ENCODE data around the gene STXBP1.
"Not testable (repeated sequence)": the region's sequence is repeated elsewhere in the genome, so short reads cannot be mapped to it uniquely, and the experiment has no call there.

STXBP1 gene

DNA sequence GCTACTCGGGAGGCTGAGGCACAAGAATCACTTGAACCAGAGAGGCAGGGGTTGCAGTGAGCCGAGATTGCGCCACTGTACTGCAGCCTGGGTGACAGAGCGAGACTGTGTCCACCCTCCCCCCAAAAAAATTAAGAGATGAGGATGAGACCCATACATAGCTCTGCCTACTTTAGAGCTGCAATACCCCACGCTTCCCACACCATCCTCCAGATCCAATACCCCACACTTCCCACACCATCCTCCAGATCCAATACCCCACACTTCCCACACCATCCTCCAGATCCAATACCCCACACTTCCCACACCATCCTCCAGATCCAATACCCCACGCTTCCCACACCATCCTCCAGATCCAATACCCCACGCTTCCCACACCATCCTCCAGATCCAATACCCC is 34.9 kb upstream of the STXBP1 start:
- DNase-seq (ENCODE audit: extremely low read depth in 1 of 2, low read depth in 1 of 2), result not testable (repeated sequence)

DNA sequence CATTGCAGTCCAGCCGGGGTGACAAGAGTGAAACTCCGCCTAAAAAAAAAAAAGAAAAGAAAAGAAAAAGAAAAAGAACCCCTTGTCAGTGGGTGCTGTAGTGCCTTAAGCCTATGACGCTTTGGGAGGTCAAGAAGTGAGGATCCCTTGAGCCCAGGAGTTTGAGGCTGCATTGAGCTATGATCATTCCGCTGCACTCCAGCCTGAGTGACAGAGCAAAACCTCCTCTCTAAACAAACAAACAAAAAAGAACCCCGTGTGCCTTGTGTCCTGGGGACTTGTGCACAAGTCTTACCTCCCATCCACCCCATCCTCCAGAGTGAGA is 33.5 kb upstream of the STXBP1 start:
- no peak for DNase-seq (ENCODE audit: extremely low read depth in 1 of 2, low read depth in 1 of 2)

DNA sequence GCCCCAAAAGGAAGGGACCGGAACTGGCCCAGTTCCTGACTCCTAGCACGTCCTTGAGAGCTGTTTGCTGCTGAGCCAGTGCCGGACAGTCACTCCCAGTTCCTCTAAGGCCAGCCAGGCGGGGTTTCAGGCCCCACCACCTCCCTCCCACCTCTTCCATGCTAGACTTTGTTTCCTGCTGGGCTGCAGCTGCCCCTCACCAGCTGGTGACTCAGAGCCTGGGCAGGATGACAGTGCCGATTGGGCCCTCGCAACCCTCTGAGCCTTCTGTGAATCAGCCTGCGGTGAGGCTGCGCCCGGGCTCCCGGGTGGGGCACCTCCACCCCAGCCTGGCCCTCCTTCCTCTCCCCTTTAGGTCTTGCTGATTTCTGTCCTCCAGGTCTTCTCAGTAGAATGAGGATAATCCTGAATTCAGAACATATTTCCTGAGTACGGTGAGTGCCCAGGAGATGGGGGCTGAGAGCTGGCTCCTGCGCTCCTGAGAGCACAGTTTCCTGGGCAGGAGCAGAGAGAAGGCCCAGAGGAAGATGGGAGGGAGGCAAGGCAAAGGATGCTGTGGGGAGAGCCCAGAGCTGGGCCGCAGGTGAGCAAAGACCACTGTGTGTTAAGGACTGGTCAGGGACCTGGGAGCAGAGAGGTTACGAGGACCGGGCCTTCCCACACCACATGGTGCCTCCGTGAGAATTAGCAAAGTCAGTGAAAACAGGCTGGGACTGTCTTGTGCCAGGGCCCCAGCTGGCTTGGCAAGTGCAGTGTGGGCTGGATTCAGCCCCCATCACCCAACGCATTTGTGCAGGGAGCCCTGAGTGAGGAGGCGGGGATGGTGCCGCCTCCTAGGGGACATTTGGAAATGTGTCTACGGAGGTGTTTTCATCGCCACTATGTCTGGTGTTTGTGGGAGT is 32.9 kb upstream of the STXBP1 start:
- DNase-seq (ENCODE audit: extremely low read depth in 1 of 2, low read depth in 1 of 2), result peak; percentile 48 to 57

DNA sequence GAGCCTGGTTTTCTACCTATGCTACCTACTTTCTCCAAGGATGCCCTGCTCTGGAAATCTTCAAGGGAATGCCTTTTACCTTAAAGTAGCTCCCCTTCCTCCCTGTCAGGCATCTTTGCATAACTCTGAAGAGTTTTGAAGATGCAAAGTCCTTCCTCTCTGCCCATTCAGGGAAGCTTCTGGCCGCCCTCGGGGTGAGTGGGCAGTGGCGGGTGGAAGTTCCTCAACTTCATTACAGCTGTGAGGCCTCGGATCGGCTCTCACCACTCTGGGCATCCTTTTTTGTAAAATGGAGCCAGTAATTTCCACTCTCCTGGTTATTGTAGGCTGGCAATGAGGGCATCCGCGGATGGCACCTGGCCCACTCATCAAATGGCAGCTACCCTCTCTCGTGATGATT is 31.7 kb upstream of the STXBP1 start:
- DNase-seq (ENCODE audit: extremely low read depth in 1 of 2, low read depth in 1 of 2), result no peak

- DNase-seq (ENCODE audit: extremely low read depth in 1 of 2, low read depth in 1 of 2), result no peak
Observed at GRCh38 chr9:127580879-127581475, 31.1 kb upstream of the STXBP1 start.

DNA sequence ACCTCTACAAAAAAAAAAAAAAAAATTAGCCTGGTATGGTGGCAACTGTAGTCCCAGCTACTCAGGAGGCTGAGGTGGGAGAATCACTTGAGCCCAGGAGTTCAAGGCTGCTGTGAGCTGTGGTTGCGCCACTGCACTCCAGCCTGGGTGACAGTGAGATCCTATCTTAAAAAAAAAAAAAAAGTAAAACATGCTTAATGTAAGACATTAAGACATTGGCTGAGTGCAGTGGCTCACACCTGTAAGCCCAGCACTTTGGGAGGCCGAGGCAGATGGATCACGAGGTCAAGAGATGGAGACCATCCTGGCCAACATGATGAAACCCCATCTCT is 27.6 kb upstream of the STXBP1 start:
- not testable (repeated sequence) for DNase-seq (ENCODE audit: extremely low read depth in 1 of 2, low read depth in 1 of 2)

GRCh38 chr9:127585161-127585819 is 26.8 kb upstream of the STXBP1 start:
- no peak for DNase-seq (ENCODE audit: extremely low read depth in 1 of 2, low read depth in 1 of 2)

DNA sequence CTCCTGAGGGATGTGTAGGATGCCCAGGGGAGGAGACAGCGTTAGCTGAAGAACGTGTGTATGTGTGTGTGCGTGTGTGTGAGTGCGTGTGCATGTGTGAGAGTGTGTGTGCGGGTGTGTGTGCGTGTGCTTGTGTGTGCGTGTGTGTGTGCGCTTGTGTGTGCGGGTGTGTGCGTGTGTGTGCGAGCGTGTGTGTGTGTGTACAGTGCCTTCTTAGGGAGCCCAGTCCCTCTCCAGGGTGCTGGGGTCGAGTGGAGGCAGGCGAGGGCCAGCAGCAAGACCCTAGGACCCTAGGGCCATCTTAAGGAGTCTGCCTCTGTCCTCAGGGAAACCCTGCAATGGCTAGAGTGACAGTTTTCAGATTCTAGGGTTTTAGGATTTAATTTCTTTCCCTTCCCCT is 26.0 kb upstream of the STXBP1 start:
- DNase-seq (ENCODE audit: extremely low read depth in 1 of 2, low read depth in 1 of 2), result no peak

DNA sequence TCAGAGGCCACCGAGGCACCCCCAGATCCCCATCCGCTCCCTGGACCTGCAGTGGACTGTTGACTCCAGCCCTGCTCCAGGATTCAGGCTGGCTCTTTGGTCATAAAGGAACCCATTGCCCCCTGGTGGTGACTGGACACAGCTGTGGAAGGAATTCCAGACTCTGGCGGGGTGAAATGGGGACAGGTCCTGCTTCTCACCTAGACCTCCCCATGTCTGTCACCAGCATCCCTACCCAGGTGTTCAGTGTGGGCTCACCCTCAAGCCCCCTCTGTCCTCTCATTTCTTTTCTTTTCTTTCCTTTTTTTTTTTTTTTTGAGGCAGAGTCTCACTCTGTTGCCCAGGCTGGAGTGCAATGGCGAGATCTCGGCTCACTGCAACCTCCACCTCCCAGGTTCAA is 25.5 kb upstream of the STXBP1 start:
- peak in 1 of 2 donors; percentile 35 for DNase-seq (ENCODE audit: extremely low read depth in 1 of 2, low read depth in 1 of 2)

- no peak for DNase-seq (ENCODE audit: extremely low read depth in 1 of 2, low read depth in 1 of 2)
Observed at GRCh38 chr9:127587966-127588365, 24.1 kb upstream of the STXBP1 start.

DNA sequence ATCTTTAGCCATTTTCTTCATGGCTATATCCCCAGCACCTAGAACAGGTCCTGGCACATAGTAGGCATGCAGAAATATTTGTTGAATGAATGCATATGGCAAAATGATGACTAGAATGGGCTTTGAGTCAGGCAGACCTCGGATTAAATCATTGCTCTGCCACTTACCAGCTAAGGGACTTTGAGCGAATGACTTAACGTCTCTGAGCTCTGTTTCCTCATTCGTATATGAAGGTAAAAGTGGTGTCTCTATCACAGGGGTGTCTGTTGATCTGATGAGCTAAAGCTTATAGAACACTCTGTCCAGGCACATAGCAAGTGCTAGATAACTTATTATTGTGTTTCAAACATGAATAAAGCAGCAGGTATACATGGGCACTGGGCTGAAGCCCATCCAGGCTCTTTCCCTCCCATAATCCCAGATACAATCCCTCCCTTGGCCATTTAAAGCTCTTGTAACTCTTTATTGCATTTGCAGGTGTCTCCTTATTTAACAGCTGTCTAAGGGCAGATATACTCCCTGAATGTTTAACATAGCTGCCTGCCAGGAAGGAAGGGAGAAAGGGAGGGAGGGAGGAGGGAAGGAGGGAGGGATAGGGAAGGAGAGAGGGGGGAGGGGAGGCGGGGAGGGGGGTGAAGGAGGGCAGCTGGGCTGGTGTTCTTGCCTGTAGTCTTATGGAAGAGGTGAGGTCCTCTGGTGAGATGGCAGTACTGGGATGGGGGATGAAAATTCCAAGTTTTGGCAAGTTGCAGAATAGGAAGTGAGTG is 23.2 kb upstream of the STXBP1 start:
- DNase-seq (ENCODE audit: extremely low read depth in 1 of 2, low read depth in 1 of 2), result no peak

DNA sequence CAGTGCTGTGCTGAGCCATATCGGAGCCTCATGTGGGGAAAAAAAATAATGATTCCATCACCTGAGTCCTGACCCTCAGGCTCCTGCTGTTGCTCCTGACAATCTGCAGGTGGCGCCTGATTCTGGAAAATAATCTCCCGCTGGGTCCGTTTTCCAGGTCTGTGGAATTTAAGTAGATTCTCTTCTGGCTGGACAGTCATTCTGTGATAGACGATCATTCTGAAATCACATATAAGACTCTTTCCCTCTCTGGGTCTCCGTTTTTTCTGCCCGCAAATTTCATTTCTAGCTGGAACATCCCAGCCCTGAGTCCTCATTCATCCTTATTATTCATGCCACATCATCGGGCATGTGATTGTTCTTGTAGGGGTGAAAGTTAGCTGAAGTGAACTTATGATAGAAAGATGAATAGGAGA is 22.1 kb upstream of the STXBP1 start:
- no peak for DNase-seq (ENCODE audit: extremely low read depth in 1 of 2, low read depth in 1 of 2)

GRCh38 chr9:127595611-127596010 is 16.5 kb upstream of the STXBP1 start:
- DNase-seq (ENCODE audit: extremely low read depth in 1 of 2, low read depth in 1 of 2), result no peak

GRCh38 chr9:127598839-127599549 is 13.1 kb upstream of the STXBP1 start:
- no peak for DNase-seq (ENCODE audit: extremely low read depth in 1 of 2, low read depth in 1 of 2)

DNA sequence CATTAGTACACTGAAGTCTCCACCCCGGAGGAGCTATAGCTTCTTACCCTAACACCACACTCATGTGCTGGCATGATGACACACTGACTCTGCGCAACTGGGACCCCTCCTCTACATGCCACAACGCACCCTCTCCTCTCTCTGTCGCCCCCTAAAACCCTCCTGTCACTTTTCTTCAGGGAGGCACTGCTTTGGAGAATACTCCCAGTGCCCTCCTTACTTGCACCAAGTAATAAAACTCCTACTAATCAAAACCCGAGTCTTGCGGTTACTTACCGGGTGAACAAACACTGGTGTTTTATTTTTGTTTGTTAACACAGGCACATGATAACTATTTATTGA is 12.6 kb upstream of the STXBP1 start:
- DNase-seq (ENCODE audit: extremely low read depth in 1 of 2, low read depth in 1 of 2), result no peak

GRCh38 chr9:127603226-127603625 is 8.9 kb upstream of the STXBP1 start:
- DNase-seq (ENCODE audit: extremely low read depth in 1 of 2, low read depth in 1 of 2), result no peak

DNA sequence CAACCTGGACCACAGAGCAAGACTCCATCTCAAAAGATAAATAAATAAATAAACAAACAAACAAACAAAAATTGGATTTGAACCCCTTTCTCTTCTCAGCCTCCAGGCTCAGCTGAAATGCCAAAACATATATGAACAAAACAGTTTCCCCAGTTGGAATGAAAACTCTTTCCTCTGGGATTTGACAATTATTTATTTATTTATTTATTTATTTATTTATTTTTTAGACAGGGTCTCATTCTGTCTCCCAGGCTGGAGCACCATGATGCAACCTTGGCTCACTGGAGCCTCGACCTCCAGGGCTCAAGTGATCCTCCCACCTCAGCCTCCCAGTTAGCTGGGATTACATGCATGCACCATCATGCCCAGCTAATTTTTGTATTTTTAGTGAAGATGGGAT is 6.0 kb upstream of the STXBP1 start:
- DNase-seq (ENCODE audit: extremely low read depth in 1 of 2, low read depth in 1 of 2), result no peak

DNA sequence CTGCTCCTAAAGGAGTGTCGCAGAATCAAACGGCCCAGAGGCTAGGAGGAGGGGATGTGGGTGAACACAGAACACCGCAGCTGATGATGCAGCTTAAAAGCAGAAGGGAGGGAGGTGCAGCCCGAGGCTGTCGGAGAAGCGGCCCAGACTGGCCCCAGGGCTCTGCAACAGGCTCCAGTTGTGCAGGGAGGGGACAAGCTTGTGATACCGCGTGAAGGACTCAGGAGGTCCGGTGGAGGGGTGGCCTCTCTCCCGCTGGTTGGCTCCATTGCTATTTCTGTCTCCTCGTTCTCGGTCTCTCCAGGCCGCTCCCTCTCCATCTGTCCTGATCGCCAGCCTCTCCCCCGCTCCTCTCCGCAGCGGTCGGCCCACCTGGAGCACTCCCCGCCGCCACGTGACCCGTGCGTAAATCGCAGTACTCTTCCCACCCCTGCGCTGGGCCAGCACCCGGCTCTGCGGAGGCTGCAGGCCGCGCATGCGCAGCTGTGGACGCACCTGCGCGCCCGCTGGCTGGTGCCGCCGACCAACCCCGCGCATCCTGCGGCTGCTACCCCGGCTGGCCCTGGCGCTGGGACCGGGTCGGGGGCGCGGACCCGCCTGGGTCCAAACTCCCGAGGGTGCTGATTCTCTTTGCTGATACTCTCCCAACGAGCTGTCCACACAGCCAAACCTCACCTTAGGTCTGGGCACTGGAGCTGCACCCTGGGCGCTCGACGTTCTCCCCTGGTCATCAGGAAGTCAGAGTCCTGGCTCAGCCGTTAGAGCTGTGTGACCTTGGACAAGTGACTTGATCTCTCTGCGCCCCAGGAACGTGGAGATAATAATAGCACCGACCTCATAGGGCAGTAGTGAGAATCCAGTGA is 3.7 kb upstream of the STXBP1 start:
- peak; percentile 51 to 57 for DNase-seq (ENCODE audit: extremely low read depth in 1 of 2, low read depth in 1 of 2)

- no peak for DNase-seq (ENCODE audit: extremely low read depth in 1 of 2, low read depth in 1 of 2)
Observed at GRCh38 chr9:127611603-127611898, 526 bp upstream of the STXBP1 start.

DNA sequence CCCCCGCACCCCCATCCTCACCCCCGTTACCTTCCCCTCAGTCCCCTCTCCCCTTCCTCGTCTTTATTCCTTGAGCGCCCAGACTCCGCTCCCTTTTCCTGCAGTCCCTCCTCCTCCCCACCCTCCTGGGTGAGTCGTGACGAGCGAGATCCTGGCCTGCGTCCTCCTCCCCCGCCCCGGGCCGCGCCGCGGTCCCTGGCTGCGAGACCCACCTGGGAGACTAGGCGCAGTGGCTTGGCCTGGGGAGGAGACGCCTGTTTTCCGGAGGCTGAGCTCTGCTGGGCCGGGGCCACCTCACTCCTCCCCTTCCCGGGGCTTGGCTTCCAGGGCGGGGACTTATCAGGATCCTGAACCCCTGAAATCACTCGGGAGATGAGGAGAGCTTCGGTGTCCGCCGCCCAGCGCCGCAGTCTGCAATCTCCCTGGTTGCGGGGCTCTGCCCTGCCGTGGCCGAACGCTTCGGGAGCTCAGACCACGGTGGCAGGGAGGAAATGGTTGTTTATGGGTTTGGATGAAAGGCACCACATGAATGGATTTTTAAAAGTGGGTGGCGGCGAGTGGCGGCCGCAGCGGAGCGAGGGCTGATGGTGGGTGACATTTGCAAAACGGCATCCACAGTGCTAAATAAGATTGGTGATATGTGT is 984 bp downstream of the STXBP1 start:
- DNase-seq (ENCODE audit: extremely low read depth in 1 of 2, low read depth in 1 of 2), result peak in 1 of 2 donors; percentile 12

Data from activated CD8-positive, alpha-beta memory T cell treated with anti-CD3 and anti-CD28 coated beads for 1 hour (primary cell).